ENCODE measurements around the gene PFDN1.

DNA sequence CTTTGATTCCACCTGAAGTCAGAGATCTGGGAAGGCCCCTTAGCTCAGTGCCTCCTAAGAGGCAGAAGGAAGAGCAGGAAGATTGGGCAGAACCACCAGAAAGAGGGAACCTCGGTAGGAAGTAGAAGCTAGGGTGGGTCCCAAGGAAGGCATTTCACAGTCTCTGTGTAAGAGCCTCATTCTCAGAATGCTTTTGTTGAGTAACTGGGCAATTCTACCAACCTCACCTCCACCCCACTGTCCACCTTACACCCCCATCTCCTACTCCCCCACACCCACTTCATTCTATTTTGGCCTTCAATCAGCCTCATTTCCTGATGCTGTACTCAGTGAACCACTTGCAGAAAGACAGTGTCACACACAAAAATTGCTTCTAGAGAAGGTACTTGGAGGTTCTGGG is 40.0 kb upstream of the PFDN1 start:
- TF ChIP-seq SNAI2 (CRISPR knock-in tag; IDR thresholded peaks at IDR 0.05) (no peak), CSRNP3 (CRISPR knock-in tag; IDR thresholded peaks at IDR 0.05) (no peak)
- TF ChIP-seq, protein P1, sequence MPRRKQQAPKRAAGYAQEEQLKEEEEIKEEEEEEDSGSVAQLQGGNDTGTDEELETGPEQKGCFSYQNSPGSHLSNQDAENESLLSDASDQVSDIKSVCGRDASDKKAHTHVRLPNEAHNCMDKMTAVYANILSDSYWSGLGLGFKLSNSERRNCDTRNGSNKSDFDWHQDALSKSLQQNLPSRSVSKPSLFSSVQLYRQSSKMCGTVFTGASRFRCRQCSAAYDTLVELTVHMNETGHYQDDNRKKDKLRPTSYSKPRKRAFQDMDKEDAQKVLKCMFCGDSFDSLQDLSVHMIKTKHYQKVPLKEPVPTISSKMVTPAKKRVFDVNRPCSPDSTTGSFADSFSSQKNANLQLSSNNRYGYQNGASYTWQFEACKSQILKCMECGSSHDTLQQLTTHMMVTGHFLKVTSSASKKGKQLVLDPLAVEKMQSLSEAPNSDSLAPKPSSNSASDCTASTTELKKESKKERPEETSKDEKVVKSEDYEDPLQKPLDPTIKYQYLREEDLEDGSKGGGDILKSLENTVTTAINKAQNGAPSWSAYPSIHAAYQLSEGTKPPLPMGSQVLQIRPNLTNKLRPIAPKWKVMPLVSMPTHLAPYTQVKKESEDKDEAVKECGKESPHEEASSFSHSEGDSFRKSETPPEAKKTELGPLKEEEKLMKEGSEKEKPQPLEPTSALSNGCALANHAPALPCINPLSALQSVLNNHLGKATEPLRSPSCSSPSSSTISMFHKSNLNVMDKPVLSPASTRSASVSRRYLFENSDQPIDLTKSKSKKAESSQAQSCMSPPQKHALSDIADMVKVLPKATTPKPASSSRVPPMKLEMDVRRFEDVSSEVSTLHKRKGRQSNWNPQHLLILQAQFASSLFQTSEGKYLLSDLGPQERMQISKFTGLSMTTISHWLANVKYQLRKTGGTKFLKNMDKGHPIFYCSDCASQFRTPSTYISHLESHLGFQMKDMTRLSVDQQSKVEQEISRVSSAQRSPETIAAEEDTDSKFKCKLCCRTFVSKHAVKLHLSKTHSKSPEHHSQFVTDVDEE (CRISPR knock-in tag; IDR thresholded peaks at IDR 0.05), result no peak

Measured in SK-N-SH treated with all-trans-retinoic acid at 6 μM for 48 hours (cell line).